ENCODE measurements around the gene GPS2.

The GPS2 gene

GRCh38 chr17:7292194-7292593 is 23.0 kb downstream of the GPS2 start:
- DNase-seq: no peak

GRCh38 chr17:7290685-7291084 is 24.5 kb downstream of the GPS2 start:
- no peak for DNase-seq

- no peak for DNase-seq
Observed at GRCh38 chr17:7290166-7290565, 25.0 kb downstream of the GPS2 start.

- no peak for DNase-seq
Observed at GRCh38 chr17:7289256-7290032, 25.7 kb downstream of the GPS2 start.

- no peak for DNase-seq
Observed at GRCh38 chr17:7285679-7286078, 29.5 kb downstream of the GPS2 start.

GRCh38 chr17:7284911-7285310 is 30.2 kb downstream of the GPS2 start:
- no peak for DNase-seq

GRCh38 chr17:7283471-7284216 is 31.5 kb downstream of the GPS2 start:
- no peak for DNase-seq

- no peak for DNase-seq
Observed at GRCh38 chr17:7282752-7283321, 32.3 kb downstream of the GPS2 start.

- DNase-seq: no peak
Observed at GRCh38 chr17:7281953-7282751, 33.0 kb downstream of the GPS2 start.

GRCh38 chr17:7281074-7281952 is 33.8 kb downstream of the GPS2 start, which contains the start of gene SLC2A4:
Gene SLC2A4 (plus strand): TSS chr17:7281718. CDS start chr17:7281935, 217 bp downstream.
- peak; percentile 91 for DNase-seq

- peak; percentile 68 for DNase-seq
Observed at GRCh38 chr17:7280519-7281073, 34.6 kb downstream of the GPS2 start.

- no peak for DNase-seq
Observed at GRCh38 chr17:7279448-7279847, 35.7 kb downstream of the GPS2 start.

GRCh38 chr17:7266784-7267183 is 48.4 kb downstream of the GPS2 start:
- DNase-seq: no peak

GRCh38 chr17:7263801-7264078 is 51.4 kb downstream of the GPS2 start:
- no peak for DNase-seq

GRCh38 chr17:7262935-7263800 is 52.0 kb downstream of the GPS2 start:
- DNase-seq: no peak

Data from fibroblast of skin of abdomen (primary cell).